ENCODE measurements around the gene HHIPL1.

The HHIPL1 gene

DNA sequence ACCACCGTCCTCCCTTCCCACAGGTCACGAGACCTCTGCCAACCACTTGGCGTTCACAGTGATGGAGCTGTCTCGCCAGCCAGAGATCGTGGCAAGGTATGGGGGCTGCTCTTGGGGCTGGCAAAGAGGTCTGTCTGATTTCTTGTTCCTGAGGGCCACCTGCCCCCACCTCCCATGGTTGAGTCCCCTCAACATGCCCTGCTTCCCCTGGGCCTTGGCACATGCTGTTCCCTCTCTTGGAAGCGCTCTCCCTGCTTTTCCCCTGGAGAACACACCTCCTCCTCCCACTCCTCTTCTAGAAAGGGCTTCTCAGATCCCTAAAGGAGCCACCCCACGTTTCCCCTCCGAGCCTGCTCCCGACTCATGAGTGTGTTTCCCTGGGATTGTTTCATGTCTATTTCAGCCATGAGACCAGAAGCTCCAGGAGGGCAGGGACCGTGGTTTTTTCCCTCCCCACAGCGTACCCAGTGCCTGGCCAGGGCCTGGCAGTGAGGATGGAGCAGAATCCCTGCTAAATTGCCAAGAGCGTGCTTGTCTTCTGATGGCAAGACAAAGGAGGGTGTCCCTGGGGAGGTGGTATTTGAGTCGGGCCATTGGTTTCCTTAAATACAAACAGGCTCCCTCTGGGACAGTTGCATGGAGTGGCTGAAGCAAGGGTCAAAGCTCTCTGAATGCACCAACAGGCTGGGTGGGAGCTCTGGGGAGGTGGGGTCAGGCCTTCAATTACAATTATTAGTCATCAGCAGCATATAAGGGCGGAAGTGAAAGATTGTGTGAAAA is 73.3 kb downstream of the HHIPL1 start:
- no peak for DNase-seq

DNA sequence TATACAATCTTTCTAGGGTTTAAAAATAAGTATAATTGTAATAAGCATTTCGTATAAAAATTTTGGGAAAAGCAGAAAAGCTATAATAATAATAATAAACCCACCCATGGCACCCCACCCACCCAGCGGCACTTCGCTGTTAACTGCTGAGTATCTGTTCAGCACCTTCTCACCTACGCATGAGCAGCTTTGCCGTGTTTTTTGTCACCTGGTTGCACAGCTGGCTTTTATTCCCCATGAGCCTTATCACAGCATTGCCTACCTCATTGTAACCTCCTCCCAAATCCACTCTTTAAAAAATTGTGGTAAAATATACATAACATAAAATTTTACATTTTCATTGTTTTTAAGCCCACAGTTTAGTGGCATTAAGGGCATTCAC is 73.9 kb downstream of the HHIPL1 start:
- DNase-seq, result no peak

DNA sequence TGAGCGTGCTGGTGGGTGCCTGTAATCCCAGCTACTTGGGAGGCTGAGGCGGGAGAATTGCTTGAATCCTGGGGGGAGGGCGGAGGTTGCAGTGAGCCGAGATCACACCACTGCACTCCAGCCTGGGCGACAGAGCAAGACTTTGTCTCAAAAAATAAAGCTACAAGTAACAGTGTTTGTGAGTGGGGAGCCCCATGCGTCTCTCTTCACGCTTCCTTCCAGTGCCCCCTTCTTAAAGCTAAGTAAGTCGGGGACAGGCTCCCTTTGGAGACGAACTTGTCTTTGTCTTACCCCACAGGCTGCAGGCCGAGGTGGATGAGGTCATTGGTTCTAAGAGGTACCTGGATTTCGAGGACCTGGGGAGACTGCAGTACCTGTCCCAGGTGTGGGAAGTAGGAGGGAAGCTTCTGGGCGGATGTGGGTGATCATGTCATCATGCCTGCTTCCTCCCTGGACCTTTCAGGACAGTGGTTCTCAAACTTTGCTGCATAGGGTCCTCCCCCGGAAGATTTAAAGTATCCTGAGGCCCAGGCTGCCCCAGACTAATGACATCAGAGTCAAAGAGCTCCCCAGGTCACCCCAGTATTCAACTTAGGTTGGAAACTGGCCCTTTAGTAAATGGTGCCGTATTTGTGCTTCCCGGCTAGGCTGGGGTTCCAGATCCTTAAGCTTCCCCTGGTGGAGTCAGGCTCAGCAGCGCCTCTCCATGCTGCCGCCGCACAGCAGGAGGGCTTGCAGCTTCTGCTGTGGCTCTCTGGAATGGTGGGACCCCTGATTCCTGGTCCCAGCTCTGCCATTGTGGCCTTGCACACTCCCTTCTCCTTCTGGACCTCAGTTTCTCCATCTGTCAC is 76.2 kb downstream of the HHIPL1 start:
- DNase-seq, result no peak

DNA sequence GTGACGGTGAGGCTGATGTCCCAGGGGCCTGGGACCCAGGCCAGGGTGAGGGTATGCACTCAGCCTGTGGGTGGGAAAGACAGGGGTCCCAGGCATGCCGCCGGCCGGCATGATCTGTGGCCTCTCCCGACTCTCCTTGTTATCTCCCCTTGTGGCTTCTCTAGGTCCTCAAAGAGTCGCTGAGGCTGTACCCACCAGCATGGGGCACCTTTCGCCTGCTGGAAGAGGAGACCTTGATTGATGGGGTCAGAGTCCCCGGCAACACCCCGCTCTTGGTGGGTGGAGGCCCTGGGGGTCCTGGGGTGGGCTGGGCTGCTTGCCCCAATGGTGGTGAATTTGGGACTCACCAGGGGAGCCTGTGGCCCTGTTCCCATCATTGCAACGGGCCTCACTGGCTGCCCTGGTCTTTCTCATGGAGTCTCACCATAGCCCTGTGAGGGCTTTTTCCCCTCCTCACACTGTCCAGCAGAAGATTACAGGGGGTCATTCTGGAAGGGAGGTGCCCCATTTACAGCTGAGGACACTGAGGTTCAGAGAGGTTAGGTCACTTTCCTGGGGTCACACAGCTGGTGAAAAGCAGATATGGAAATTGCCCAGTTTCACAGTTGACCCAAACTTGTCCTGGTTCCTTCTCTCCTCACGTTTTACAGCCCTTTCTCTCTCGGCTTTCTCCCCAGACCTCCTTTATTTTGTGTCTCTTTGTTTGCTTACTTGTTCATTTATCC is 77.0 kb downstream of the HHIPL1 start:
- DNase-seq, result no peak

DNA sequence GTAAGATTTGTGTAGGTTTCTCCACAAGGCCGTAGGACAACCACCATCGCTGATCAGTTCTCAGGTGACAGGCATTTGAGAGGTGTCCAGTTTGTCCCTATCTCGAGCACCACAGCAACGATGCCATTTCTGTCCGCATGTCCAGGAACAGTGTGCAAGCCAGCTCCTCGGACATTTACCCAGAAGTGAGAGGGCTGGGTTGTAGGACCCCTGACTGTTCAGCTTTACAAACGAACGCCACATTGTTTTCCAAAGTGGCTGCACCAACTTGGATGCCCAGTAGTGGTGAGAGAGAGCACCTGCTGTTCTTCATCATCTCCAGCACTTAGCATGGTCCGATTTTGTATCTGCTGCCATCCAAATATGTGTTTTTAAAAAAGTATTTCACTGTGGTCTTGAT is 77.8 kb downstream of the HHIPL1 start:
- no peak for DNase-seq

DNA sequence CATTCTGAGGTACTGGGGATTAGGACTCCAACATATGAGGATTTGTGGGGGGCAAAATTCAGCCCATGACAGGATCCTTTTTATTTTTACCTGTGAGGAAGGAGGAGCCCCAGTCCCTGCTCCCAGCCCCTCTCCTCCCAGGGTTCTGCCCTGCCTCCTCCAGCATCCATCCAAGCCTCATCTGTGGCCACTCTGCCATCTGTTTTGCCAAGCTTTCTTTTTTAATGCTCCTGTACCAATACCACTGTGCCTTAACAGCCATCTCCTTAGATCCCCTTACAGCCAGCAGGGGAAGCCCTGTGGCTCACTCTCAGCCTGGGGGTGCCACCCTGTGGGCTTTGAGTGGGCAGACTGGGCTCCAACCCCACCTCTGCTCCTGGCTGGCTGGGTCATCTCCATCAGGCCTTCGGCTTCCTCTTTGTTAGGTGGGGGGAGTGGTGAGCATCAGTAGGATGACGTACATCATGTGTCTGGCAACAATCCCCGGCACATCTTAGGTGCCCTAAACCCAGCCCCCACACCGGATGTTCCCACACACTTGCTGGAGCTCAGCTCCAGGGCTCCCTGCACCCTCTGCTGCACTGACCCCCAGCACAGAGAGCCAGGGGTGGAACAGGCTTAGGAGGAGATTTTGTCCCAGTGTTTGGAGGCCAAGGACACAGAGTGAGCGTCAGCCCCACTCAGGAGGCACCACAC is 79.4 kb downstream of the HHIPL1 start:
- no peak for DNase-seq

DNA sequence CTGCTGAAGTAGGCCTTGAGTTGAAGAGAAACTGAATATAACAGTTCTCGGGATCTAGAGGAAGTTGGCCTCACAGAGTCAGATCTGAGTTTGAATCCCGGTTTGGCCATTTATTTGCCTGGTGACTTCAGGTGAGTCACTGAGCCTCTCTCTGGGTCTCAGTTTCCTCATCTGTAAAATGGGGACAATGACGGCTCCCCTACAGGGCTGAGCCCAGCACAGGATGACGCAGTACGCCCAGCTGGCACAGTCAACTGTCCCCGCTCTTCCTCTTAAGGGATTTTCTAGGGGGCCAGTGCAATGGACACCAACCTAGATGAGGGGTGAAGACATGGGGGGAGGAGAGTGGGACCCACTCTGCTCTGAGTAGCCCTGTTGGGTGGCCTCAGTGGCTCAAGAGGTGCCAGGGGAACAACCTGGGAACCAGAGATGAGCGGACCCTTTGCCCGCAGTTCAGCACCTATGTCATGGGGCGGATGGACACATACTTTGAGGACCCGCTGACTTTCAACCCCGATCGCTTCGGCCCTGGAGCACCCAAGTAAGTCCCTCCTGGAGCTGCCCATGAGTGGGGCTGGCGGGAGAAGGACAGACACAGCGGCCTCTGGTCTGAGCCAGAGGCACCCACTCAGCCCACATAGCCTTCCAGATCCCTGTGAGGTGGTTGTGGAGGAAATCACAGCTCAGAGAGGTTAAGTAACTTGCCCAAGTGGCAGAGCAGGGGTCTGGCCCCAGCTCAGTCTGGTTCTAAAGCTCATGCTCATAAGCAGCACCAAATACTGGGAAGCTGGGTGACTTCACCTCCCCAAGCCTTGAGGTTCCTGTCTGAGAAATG is 80.2 kb downstream of the HHIPL1 start:
- DNase-seq, result no peak

DNA sequence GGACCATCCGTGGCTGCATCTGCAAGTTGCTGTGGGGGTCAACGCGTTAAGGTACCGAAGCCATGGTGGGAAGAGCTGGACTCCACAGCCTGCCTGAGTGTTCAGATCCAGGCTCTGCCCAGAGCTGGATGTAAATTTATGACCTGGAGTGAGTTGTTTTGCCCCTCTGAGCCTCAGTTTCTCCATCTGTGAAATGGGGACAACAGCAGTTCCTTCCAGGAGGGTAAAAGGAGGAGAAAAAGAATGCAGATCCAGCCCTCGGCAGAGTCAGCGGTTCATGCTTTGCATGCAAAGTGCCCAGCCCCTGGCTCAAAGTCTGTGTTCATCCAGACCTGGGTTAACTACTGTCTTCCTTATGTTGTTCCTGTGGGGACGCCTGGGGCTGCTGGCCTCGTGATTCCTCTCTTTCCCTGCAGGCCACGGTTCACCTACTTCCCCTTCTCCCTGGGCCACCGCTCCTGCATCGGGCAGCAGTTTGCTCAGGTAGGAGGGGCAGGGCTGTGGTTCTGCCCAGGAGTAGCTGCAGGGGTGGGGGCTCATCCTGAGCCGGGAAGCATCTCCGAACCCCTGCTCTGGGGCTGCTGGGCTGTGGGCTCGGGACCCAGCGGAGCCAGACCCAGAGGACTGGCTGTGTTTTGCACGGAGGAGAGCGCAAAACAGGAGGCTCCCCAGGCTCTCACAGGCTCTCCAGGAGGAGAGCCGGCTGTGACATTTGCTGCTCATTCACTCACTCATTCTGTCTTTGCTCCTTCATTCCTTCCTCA is 81.0 kb downstream of the HHIPL1 start:
- DNase-seq, result no peak

DNA sequence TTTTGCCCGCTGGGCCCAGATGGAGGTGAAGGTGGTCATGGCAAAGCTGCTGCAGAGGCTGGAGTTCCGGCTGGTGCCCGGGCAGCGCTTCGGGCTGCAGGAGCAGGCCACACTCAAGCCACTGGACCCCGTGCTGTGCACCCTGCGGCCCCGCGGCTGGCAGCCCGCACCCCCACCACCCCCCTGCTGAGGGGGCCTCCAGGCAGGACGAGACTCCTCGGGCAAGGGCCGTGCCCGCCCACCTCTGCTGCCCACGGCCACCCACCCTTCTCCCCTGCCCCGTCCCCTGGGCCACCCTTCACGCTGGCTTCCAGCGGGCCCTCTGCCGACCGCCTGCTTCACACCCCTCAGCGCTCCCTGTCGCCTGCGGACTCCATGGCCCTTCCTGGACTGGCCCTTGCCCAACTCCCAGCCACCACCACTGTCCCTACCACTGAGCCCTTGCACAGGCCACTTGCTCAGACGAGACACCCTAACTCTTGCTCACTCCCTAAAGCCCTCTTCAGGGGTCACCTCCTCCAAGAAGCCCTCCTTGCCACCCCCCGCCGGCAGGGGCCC is 81.7 kb downstream of the HHIPL1 start:
- no peak for DNase-seq

DNA sequence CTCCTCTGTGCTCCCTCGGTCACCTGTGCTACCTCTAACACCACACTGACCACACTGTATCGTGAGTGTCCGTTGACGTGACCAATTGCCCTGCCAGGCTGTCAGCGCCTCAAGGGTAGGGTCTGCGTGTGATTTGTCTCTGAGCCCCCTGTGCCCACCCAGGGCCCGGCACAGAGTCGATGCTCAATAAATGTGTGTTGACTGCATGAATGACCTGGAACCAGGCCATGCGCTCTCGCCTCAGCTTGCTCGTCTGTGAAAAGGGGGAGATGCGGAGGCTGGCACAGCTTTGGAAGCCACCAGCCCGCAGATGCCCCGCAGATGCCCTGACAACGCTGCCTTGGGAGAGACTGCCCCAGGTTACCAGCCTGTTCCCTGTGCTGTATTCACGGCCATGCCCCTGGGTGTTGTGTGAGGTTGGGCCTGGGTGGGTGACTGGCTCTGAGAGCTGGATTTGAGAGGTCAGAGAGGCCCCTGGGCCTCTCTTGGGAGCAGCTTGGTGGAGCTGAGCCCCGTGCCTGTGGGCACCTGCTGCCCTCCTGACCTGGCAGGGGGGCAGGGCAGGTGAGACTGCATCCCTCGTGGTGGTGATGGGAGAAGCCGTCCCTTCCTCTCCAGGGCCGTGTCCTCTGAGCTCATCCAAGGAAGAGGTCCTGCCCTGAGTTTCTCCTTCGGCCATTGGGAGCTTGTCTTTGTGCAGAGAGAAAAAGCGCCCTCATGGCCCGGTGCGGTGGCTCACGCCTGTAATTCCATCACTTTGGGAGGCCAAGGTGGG is 82.4 kb downstream of the HHIPL1 start:
- no peak for DNase-seq

DNA sequence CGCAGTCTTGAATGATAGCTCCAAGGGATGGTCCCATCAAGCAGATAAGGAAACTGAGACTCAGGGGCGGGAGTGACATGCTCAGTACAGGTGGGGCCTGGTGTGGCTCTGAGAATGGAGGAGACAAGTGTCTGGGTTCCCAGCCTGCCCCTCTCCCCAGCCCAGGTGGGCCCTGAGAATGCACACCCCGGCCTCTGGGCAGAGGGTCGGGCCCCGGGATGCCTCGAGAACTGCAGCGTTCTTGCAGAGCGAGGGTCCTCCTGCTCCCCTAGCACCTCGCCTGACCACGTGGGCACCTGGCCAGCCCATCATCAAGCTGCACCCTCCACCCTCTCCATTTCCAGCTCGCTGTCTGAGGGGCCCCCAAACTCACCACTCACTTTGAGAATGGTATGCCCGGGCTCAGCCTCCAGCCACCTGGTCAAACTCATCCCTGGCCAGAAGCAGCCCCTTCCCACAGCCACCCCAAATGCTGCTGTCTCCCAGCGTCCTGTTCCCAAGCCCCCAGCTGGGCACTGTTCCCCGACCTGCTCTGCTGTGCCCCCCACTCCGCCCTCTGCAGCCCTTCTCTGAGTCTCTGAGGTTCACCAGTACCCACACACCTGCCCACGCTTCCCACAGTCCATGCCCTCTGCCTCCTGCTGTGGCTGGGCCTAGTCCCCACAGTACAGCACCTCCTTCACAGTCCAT is 83.4 kb downstream of the HHIPL1 start:
- no peak for DNase-seq

DNA sequence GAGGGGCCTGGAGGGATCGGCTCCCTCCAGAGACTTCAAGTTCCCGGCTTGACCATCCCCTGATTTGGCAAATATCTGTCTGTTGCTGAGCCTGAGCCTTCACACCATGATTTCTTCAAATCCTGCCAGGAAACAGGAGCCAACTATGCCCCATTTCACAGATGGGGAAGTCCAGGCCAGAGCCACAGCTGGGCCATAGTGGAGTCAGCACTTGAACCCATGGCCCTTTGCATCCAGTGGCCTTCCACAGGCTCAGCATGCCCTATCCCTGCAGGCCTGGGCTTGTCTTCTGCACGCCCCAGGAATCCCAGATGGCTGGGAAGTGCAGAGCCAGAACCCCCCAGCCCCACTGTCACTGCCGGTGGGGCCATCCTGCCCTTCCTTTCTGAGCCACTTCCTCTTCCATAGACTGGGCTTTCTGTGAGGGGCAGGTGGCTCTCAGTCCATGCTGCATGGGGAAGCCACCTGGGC is 84.1 kb downstream of the HHIPL1 start:
- DNase-seq, result no peak

Measured in SHP77 treated with DMSO at 0.1 percent for 48 hours (cell line).